K562 (cell line): ENCODE measurements around the gene STX17. TPM values are rescaled to one million over a fixed set of nuclear protein-coding genes. Genes with fewer than 3 reads are reported as not detected.
A peak's percentile ranks its signal among the peaks of the same experiment; 100 is the strongest.

Experiments used
- ATAC-seq: fragments of 200-7000 bp; cut with Tn5 transposase; 3 replicates; pipeline ENCODE4 v1.9.1; 2020; ENCODE audit warnings: moderate library complexity
- BruUV-seq: library from RNA; stranded (reverse); fragments of 400-500 nt; replicated peaks from 2 replicates; lab custom pipeline; 2021; lab: Mats Ljungman, UMichigan
- CTCF ChIA-PET: fragments of 300-600 bp; formaldehyde crosslinking; extraction: SDS; loops from one replicate; lab custom pipeline; 2021; ENCODE audit warnings: low intra/inter-chr PET ratio; lab: Yijun Ruan, JAX
- POLR2A ChIA-PET: fragments of 300-600, 350-650 bp; sonication (Branson Sonifier 250); formaldehyde crosslinking; extraction: SDS; loops from one replicate; lab custom pipeline; 2021; ENCODE audit warnings: antibody characterized with exemption, inconsistent platforms; lab: Yijun Ruan, JAX
- DNase-seq, 4 experiments: peaks; one replicate each; pipeline versions ENCODE4 v3.0.0 to v3.0.0-alpha.2; 2011 to 2018; ENCODE audit warnings: low spot score in 3 of 4, mixed read lengths in 3 of 4; ENCODE audit errors: extremely low read depth in 1 of 4
- FAIRE-seq: peaks from 2 replicates; lab custom pipeline; 2011; peaks lifted over from hg19 to GRCh38; lab: Jason Lieb, UNC
- H2AFZ ChIP-seq: 2 replicates; pipeline ENCODE4 v1.6.0; 2011; ENCODE audit warnings: low read depth, low read length, control low read depth, inconsistent platforms
- H3K27ac ChIP-seq: fragments of 200-600 bp; 3 replicates; pipeline ENCODE4 v1.8.0; 2011; ENCODE audit warnings: low read depth, mild to moderate bottlenecking, control low read depth, inconsistent platforms, low read length, moderate library complexity, mixed read lengths; ENCODE audit errors: extremely low read depth
- H3K27me3 ChIP-seq, 2 experiments: fragments of 300-600 bp in 1 of 2; 2 replicates in 1 of 2; 3 replicates in 1 of 2; pipeline versions ENCODE4 v1.6.0 to v1.8.0; 2011; ENCODE audit warnings: inconsistent platforms in 2 of 2, low read length in 2 of 2, mild to moderate bottlenecking in 1 of 2, mixed read lengths in 1 of 2, moderate library complexity in 1 of 2; ENCODE audit not compliant: control insufficient read depth in 2 of 2, insufficient read depth in 2 of 2
- H3K36me3 ChIP-seq: fragments of 300-600 bp; 3 replicates; pipeline ENCODE4 v1.8.0; 2011; ENCODE audit warnings: mild to moderate bottlenecking, low read length, inconsistent platforms; ENCODE audit not compliant: control insufficient read depth, insufficient read depth
- H3K4me1 ChIP-seq, 2 experiments: fragments of 200-600 bp in 1 of 2; replicated peaks in 1 of 2; 2 replicates in 1 of 2; 3 replicates in 1 of 2; pipeline versions ENCODE4 v1.5.1 to v1.8.0; 2011; ENCODE audit warnings: inconsistent platforms in 2 of 2, low read length in 2 of 2, mild to moderate bottlenecking in 1 of 2, mixed read lengths in 1 of 2, moderate library complexity in 1 of 2; ENCODE audit not compliant: control insufficient read depth in 2 of 2, insufficient read depth in 2 of 2
- H3K4me2 ChIP-seq: 2 replicates; pipeline ENCODE4 v1.6.1; 2011; ENCODE audit warnings: low read length, control low read depth, inconsistent platforms, mixed read lengths; ENCODE audit not compliant: insufficient read depth
- H3K4me3 ChIP-seq: fragments of 200-600 bp; sonication (generic), shearing (Covaris generic); 2 replicates; pipeline ENCODE4 v1.5.1; 2016; ENCODE audit warnings: control low read depth, inconsistent platforms
- H3K79me2 ChIP-seq: fragments of 200-600 bp; 3 replicates; pipeline ENCODE4 v1.8.0; 2011; ENCODE audit warnings: low read length, inconsistent platforms; ENCODE audit not compliant: control insufficient read depth, insufficient read depth
- H3K9ac ChIP-seq, 2 experiments: 2 replicates each; pipeline versions ENCODE4 v1.6.0 to v1.6.1; 2011; ENCODE audit warnings: low read depth in 2 of 2, low read length in 2 of 2, control low read depth in 1 of 2, inconsistent platforms in 1 of 2, mild to moderate bottlenecking in 1 of 2, mixed read lengths in 1 of 2; ENCODE audit not compliant: insufficient read depth in 1 of 2
- H3K9me1 ChIP-seq: one replicate; pipeline ENCODE4 v1.6.0; 2011; ENCODE audit warnings: inconsistent platforms, mild to moderate bottlenecking, low read length, moderate library complexity; ENCODE audit not compliant: control insufficient read depth, insufficient read depth
- H3K9me3 ChIP-seq: replicated peaks from 2 replicates; pipeline ENCODE4 v1.5.1; 2011; ENCODE audit warnings: low read depth, low read length, inconsistent platforms; ENCODE audit not compliant: control insufficient read depth, insufficient read depth
- H4K20me1 ChIP-seq: replicated peaks from 2 replicates; pipeline ENCODE4 v1.6.1; 2011; ENCODE audit warnings: low read length, inconsistent platforms, mixed read lengths; ENCODE audit not compliant: control insufficient read depth, insufficient read depth
- ARID4B ChIP-seq: sonication (generic); formaldehyde crosslinking; IDR thresholded peaks from 2 replicates; pipeline ENCODE4 v1.8.0; 2022; ENCODE audit warnings: mild to moderate bottlenecking, missing genetic modification reagents
- FOXP1 ChIP-seq: sonication (generic); formaldehyde crosslinking; IDR thresholded peaks from 2 replicates; pipeline ENCODE4 v1.8.0; 2022; ENCODE audit warnings: mild to moderate bottlenecking, missing genetic modification reagents
- SAFB ChIP-seq: fragments of 200-400 bp; formaldehyde crosslinking; IDR thresholded peaks from 2 replicates; pipeline ENCODE4 v1.6.1; 2017; ENCODE audit warnings: low read depth, low read length, borderline replicate concordance
- STAT6 ChIP-seq: sonication (generic); formaldehyde crosslinking; IDR thresholded peaks from 2 replicates; pipeline ENCODE4 v1.8.1; 2023; ENCODE audit warnings: mild to moderate bottlenecking, missing genetic modification reagents
- ZBTB17 ChIP-seq: fragments of 450-650 bp; formaldehyde crosslinking; IDR thresholded peaks from 2 replicates; pipeline ENCODE4 v1.4.0; 2020; ENCODE audit warnings: mild to moderate bottlenecking
- ZNF780A ChIP-seq: fragments of 250-450 bp; sonication (Bioruptor Pico); IDR thresholded peaks from 2 replicates; pipeline ENCODE4 v1.5.0; 2021; ENCODE audit warnings: mild to moderate bottlenecking
- ZZZ3 ChIP-seq: fragments of 450-650 bp; IDR thresholded peaks from 2 replicates; pipeline ENCODE4 v1.6.1; 2016; ENCODE audit warnings: antibody characterized with exemption, mild to moderate bottlenecking, moderate library complexity
- WGBS: fragments of 100-300 bp; shearing (Covaris generic); methylation state at CpG from one replicate; pipeline ENCODE4 v1.1.6; 2016; ENCODE audit warnings: low coverage, mixed read lengths; ENCODE audit not compliant: insufficient coverage; ENCODE audit errors: missing lambda C conversion rate; 5-methylcytosine and 5-hydroxymethylcytosine counted together
- in situ Hi-C: fragments of 300-500 bp; cut with MboI; formaldehyde crosslinking; loops from 4 replicates; pipeline ENCODE4 v1.15.0; 2018; ENCODE audit warnings: inconsistent platforms, mixed read lengths
- intact Hi-C: fragments of 100-400 bp; cut with micrococcal nuclease; formaldehyde crosslinking; loops from 2 replicates; pipeline ENCODE4 v1.14.2; 2022
- polyA plus RNA-seq, 8 experiments: library from polyadenylated mRNA; depleted of rRNA in 4 of 8; stranded (reverse) in 5 of 8; unstranded in 3 of 8; fragments of >200 nt; fragmentation: Nextera tagmentation in 2 of 8; fragmentation: Illumina TruSeq in 1 of 8; extraction: Ambion mirVana in 2 of 8; extraction: Trizol in 1 of 8; gene quantifications; 2 replicates each; pipeline versions ENCODE4 v1.2.1 to v1.2.3, GENCODE V29; 2011 to 2014; ENCODE audit warnings: inconsistent platforms in 1 of 8, missing spikeins in 1 of 8
- total RNA-seq, 7 experiments: library from RNA; depleted of rRNA in 6 of 7; stranded (reverse); fragments of >200 nt in 6 of 7; fragmentation: Illumina TruSeq in 2 of 7; extraction: Trizol in 2 of 7; gene quantifications; 2 replicates each; pipeline versions ENCODE4 v1.2.1 to v1.2.3, GENCODE V29; 2011 to 2021; ENCODE audit warnings: low replicate concordance in 1 of 7

STX17 gene
- total and polyA plus RNA-seq, 9 of the 15 experiments (the other 6 are each of a cell fraction or from before 2014, with no cell fraction given): 14.4 to 25.1 (median 19.0) TPM

GRCh38 chr9:99868845-99869244 lies 37.6 kb upstream of the STX17 start:
- Histone ChIP-seq H3K9me3 (no peaks in the 10 kb centered on the region), H3K9ac (no peak overlapping the region), H3K79me2 (no peaks in the 10 kb centered on the region), H3K27ac (no peak overlapping the region), H3K4me3 (no peak overlapping the region), H3K27me3 (no peaks in the 10 kb centered on the region), H4K20me1 (no peaks in the 10 kb centered on the region), H3K9me1 (no peaks in the 10 kb centered on the region), H3K36me3 (no peaks in the 10 kb centered on the region), H3K4me2 (no peak overlapping the region), H2AFZ (no peak overlapping the region), H3K4me1 (no peaks in the 10 kb centered on the region; a peak in 1 of 5 replicates)
- no TSS peak for BruUV-seq
- ChIA-PET CTCF (interaction anchor here (0.5 kb wide), 1 partner anchor 14 kb away, joined by 4 read pairs; no protein-coding TSS in a partner anchor), POLR2A (interaction anchor here (1.0 kb wide), 1 partner anchor 10 kb away, joined by 3 read pairs; no protein-coding TSS in a partner anchor)
- 0% methylated on average over 2 of the region's 2 CpGs for WGBS
- TF ChIP-seq STAT6 (CRISPR knock-in tag): no peak
- peak; percentile 84 for TF ChIP-seq ZBTB17 (CRISPR knock-in tag)
- no peak for ATAC-seq
- FAIRE-seq: no peak
- in situ Hi-C loops (no loop called here), intact Hi-C loops (no loop called here)
- no peak for DNase-seq

DNA sequence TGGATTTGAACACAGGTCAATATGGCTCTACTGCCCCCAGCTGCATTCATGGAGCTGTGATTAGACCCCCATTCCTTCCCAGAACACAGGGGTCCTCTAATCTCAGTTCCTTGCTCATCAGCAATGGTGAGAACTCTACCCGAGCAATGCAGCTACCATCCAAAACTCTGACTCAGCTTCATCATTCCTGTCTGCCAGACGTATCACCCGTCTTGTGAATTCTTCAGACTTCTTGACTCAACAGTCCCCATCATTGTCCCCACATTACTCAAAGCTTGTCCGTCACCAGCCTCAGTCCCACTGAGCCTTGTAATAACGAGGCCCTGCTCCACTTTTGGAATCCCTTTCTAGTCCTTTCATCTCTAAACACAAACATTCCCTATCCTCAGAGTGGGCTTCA lies 36.3 kb upstream of the STX17 start:
- WGBS: 2% methylated on average over 5 of the region's 5 CpGs
- Histone ChIP-seq H3K79me2 (no peaks in the 10 kb centered on the region), H3K9ac (no peak overlapping the region), H2AFZ (no peak overlapping the region), H3K36me3 (no peaks in the 10 kb centered on the region), H3K4me2 (no peak overlapping the region), H4K20me1 (no peaks in the 10 kb centered on the region), H3K9me1 (no peaks in the 10 kb centered on the region), H3K27me3 (no peaks in the 10 kb centered on the region), H3K9me3 (no peaks in the 10 kb centered on the region), H3K27ac (no peak overlapping the region), H3K4me3 (no peak overlapping the region), H3K4me1 (no peaks in the 10 kb centered on the region)
- DNase-seq (no peak), ATAC-seq (no peak), FAIRE-seq (no peak)
- POLR2A ChIA-PET: interaction anchor here (0.6 kb wide), 1 partner anchor 36 kb away, joined by 3 read pairs; the partner anchor contains the start of gene STX17
- intact Hi-C loops (no loop called here), in situ Hi-C loops (no loop called here)
- BruUV-seq: no TSS peak
- CTCF ChIA-PET: no interaction called here
- TF ChIP-seq ARID4B (CRISPR knock-in tag) (no peak), ZNF780A (CRISPR knock-in tag) (no peak), FOXP1 (CRISPR knock-in tag) (no peak), ZZZ3 (no peak), ZBTB17 (CRISPR knock-in tag) (no peak), SAFB (no peak)
